ENCODE data around the gene ETFBKMT.

ETFBKMT gene
- long read RNA-seq, donor 1, partial matches to known transcripts, result 11 of 19 reads
- long read RNA-seq, donor 1, other reads (novel, unspliced or antisense), result 8 of 19 reads
- long read RNA-seq, donor 2, result 0 reads
- long read RNA-seq, donor 3, partial matches to known transcripts, result 0 of 1 reads
- long read RNA-seq, donor 3, other reads (novel, unspliced or antisense), result 0 of 1 reads
- long read RNA-seq, donor 4, full-length matches to known transcripts, result 3 of 3 reads
- long read RNA-seq, donor 4, partial matches to known transcripts, result 0 of 3 reads
- long read RNA-seq, donor 4, other reads (novel, unspliced or antisense), result 0 of 3 reads
- long read RNA-seq, donor 5, partial matches to known transcripts, result 0 of 14 reads
- long read RNA-seq, donor 5, other reads (novel, unspliced or antisense), result 14 of 14 reads
- long read RNA-seq, donor 6, partial matches to known transcripts, result 5 of 13 reads
- long read RNA-seq, donor 6, other reads (novel, unspliced or antisense), result 6 of 13 reads
- long read RNA-seq, donor 7, full-length matches to known transcripts, result 1 of 21 reads
- long read RNA-seq, donor 7, partial matches to known transcripts, result 8 of 21 reads
- long read RNA-seq, donor 7, other reads (novel, unspliced or antisense), result 12 of 21 reads
- long read RNA-seq, donor 8, full-length matches to known transcripts, result 2 of 2 reads
- long read RNA-seq, donor 8, partial matches to known transcripts, result 0 of 2 reads
- long read RNA-seq, donor 8, other reads (novel, unspliced or antisense), result 0 of 2 reads

GRCh38 chr12:31659087-31659942 lies at the start of gene ETFBKMT:
ETFBKMT (plus strand) TSS chr12:31659688; CDS start chr12:31661954, 2,266 bp downstream.
- DNase-seq, result peak; percentile 99

- no peak for DNase-seq
Measured at GRCh38 chr12:31612819-31613218, 46.7 kb upstream of the ETFBKMT start.

- no peak for DNase-seq
Measured at GRCh38 chr12:31618228-31619025, 41.1 kb upstream of the ETFBKMT start.

- no peak for DNase-seq
Measured at GRCh38 chr12:31620311-31620710, 39.2 kb upstream of the ETFBKMT start.

- no peak for DNase-seq
Measured at GRCh38 chr12:31622038-31622437, 37.5 kb upstream of the ETFBKMT start.

- no peak for DNase-seq
Measured at GRCh38 chr12:31626270-31626995, 33.1 kb upstream of the ETFBKMT start.

GRCh38 chr12:31627456-31628054 lies 31.9 kb upstream of the ETFBKMT start:
- DNase-seq, result no peak

GRCh38 chr12:31629756-31630732 lies 29.4 kb upstream of the ETFBKMT start:
- DNase-seq, result peak; percentile 45

- no peak for DNase-seq
Measured at GRCh38 chr12:31631023-31631724, 28.3 kb upstream of the ETFBKMT start.

- no peak for DNase-seq
Measured at GRCh38 chr12:31631809-31632208, 27.7 kb upstream of the ETFBKMT start.

GRCh38 chr12:31633464-31633863 lies 26.0 kb upstream of the ETFBKMT start:
- DNase-seq, result no peak

GRCh38 chr12:31634620-31635019 lies 24.9 kb upstream of the ETFBKMT start:
- DNase-seq, result no peak

- no peak for DNase-seq
Measured at GRCh38 chr12:31641509-31642090, 17.9 kb upstream of the ETFBKMT start.

GRCh38 chr12:31644536-31644935 lies 15.0 kb upstream of the ETFBKMT start:
- no peak for DNase-seq

GRCh38 chr12:31645924-31646323 lies 13.6 kb upstream of the ETFBKMT start:
- DNase-seq, result no peak

- DNase-seq, result peak; percentile 44
Measured at GRCh38 chr12:31647086-31647491, 12.4 kb upstream of the ETFBKMT start.

GRCh38 chr12:31650918-31651317 lies 8.6 kb upstream of the ETFBKMT start:
- DNase-seq, result no peak

- DNase-seq, result no peak
Measured at GRCh38 chr12:31651893-31652521, 7.5 kb upstream of the ETFBKMT start.
